ENCODE measurements around the gene ASB9. TPM values are rescaled to one million over a fixed set of nuclear protein-coding genes. Genes with fewer than 3 reads are reported as not detected.
A peak's percentile ranks its signal among the peaks of the same experiment; 100 is the strongest.

ASB9 gene
- polyA plus RNA-seq, 2 of the 4 experiments (the other 2 are of a cell fraction), result 24.7 to 40.8 TPM

DNA sequence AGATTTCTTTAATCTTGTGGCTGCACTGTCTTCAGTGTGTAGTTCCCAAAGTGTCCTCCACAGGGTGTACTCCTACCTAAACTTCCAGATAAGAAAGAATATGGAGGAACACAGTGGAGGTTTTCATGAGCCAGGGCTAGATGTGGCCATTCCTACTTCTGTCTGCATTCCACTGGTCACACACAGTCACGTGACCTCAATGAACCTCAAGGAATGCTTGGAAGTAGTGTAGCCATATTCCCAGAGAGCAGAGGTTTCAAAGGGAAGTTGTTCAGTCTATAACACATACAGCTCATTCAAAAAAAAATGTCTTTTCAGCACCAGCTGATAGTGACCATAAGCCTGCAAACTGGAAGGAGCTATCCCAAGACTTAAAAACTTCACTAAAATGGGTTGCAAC, 53.6 kb downstream of the ASB9 start:
- peak; percentile 88 for FAIRE-seq
- POLR2A ChIA-PET, result no interaction called here
- WGBS (ENCODE audit: missing lambda C conversion rate), result 63% methylated on average over 1 of the region's 1 CpG

DNA sequence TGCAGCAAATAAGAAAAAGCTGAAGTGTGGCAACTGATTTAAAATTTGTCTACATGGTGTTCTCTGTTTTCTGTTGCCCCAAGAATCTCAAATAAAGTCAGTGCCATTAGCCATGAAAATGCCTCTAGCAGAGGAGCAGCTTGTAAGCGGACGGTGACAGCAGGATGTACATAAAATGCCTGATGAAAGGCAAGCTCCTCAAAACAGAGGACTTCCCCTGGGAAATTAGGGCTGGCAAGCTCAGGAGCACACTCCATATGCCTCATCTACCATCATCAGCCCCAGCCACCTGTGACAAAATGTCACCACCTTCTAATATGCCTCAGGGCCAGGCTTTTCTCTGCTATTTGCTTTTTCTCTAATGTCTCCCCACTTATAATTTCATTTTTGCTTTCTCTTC, 54.5 kb downstream of the ASB9 start:
- POLR2A ChIA-PET, result no interaction called here
- ATAC-seq (no peak), FAIRE-seq (no peak), DNase-seq (ENCODE audit: low read depth in 1 of 2, low spot score in 1 of 2) (no peak)
- H3K27ac ChIP-seq, result no peak overlapping the region
- H3K4me3 ChIP-seq, result no peak overlapping the region
- H3K4me1 ChIP-seq, result no peaks in the 10 kb centered on the region
- no peak for TF ChIP-seq HEYL (CRISPR knock-in tag; IDR thresholded peaks at IDR 0.05)
- no peaks in the 10 kb centered on the region for H3K9me3 ChIP-seq
- H3K4me2 ChIP-seq, result no peak overlapping the region
- CTCF ChIA-PET, result no interaction called here
- WGBS (ENCODE audit: missing lambda C conversion rate), result 100% methylated on average over 2 of the region's 2 CpGs

More for the DNA sequence above, 53.6 kb downstream of the ASB9 start:
- no peak overlapping the region for H3K4me2 ChIP-seq
- DNase-seq (ENCODE audit: low read depth in 1 of 2, low spot score in 1 of 2) (no peak), ATAC-seq (no peak)
- CTCF ChIA-PET, result no interaction called here
- TF ChIP-seq ESRRA (IDR thresholded peaks at IDR 0.05; ENCODE audit: borderline replicate concordance, low read length) (no peak), HOXB5 (CRISPR knock-in tag; IDR thresholded peaks at IDR 0.05) (no peak), MYC (IDR thresholded peaks at IDR 0.05; ENCODE audit: borderline replicate concordance, low read length) (no peak), POLR2A (IDR thresholded peaks at IDR 0.05; ENCODE audit: low read length) (no peak), JUNB (IDR thresholded peaks at IDR 0.05) (no peak), ZSCAN20 (CRISPR knock-in tag; IDR thresholded peaks at IDR 0.05) (no peak), SREBF2 (IDR thresholded peaks at IDR 0.05) (no peak), ZNF302 (CRISPR knock-in tag; IDR thresholded peaks at IDR 0.05) (no peak), PHF8 (IDR thresholded peaks at IDR 0.05; ENCODE audit: borderline replicate concordance, low read depth) (no peak), RAD21 (conservative IDR thresholded peaks at IDR 0.05 in 1 of 2, IDR thresholded peaks at IDR 0.05 in 1 of 2) (no peak), POLR2AphosphoS2 (conservative IDR thresholded peaks at IDR 0.05; ENCODE audit: low read length) (no peak), RARB (CRISPR knock-in tag; IDR thresholded peaks at IDR 0.05) (no peak), RNF2 (IDR thresholded peaks at IDR 0.05; ENCODE audit: borderline replicate concordance, low read depth) (no peak)
- TF ChIP-seq, protein P1, sequence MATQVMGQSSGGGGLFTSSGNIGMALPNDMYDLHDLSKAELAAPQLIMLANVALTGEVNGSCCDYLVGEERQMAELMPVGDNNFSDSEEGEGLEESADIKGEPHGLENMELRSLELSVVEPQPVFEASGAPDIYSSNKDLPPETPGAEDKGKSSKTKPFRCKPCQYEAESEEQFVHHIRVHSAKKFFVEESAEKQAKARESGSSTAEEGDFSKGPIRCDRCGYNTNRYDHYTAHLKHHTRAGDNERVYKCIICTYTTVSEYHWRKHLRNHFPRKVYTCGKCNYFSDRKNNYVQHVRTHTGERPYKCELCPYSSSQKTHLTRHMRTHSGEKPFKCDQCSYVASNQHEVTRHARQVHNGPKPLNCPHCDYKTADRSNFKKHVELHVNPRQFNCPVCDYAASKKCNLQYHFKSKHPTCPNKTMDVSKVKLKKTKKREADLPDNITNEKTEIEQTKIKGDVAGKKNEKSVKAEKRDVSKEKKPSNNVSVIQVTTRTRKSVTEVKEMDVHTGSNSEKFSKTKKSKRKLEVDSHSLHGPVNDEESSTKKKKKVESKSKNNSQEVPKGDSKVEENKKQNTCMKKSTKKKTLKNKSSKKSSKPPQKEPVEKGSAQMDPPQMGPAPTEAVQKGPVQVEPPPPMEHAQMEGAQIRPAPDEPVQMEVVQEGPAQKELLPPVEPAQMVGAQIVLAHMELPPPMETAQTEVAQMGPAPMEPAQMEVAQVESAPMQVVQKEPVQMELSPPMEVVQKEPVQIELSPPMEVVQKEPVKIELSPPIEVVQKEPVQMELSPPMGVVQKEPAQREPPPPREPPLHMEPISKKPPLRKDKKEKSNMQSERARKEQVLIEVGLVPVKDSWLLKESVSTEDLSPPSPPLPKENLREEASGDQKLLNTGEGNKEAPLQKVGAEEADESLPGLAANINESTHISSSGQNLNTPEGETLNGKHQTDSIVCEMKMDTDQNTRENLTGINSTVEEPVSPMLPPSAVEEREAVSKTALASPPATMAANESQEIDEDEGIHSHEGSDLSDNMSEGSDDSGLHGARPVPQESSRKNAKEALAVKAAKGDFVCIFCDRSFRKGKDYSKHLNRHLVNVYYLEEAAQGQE (IDR thresholded peaks at IDR 0.05), result no peak
- TF ChIP-seq, protein P2, sequence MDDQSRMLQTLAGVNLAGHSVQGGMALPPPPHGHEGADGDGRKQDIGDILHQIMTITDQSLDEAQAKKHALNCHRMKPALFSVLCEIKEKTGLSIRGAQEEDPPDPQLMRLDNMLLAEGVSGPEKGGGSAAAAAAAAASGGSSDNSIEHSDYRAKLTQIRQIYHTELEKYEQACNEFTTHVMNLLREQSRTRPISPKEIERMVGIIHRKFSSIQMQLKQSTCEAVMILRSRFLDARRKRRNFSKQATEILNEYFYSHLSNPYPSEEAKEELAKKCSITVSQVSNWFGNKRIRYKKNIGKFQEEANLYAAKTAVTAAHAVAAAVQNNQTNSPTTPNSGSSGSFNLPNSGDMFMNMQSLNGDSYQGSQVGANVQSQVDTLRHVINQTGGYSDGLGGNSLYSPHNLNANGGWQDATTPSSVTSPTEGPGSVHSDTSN (IDR thresholded peaks at IDR 0.05), result no peak
- TF ChIP-seq, protein P3, sequence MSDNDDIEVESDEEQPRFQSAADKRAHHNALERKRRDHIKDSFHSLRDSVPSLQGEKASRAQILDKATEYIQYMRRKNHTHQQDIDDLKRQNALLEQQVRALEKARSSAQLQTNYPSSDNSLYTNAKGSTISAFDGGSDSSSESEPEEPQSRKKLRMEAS (IDR thresholded peaks at IDR 0.05), result no peak
- TF ChIP-seq, protein P4, sequence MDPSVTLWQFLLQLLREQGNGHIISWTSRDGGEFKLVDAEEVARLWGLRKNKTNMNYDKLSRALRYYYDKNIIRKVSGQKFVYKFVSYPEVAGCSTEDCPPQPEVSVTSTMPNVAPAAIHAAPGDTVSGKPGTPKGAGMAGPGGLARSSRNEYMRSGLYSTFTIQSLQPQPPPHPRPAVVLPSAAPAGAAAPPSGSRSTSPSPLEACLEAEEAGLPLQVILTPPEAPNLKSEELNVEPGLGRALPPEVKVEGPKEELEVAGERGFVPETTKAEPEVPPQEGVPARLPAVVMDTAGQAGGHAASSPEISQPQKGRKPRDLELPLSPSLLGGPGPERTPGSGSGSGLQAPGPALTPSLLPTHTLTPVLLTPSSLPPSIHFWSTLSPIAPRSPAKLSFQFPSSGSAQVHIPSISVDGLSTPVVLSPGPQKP (IDR thresholded peaks at IDR 0.05; ENCODE audit: low read depth, low read length), result no peak
- no peaks in the 10 kb centered on the region for H3K9me3 ChIP-seq
- no peak overlapping the region for H3K27ac ChIP-seq
- H3K4me3 ChIP-seq, result no peak overlapping the region
- 0 out of 3 replicates have a peak, but pooled peaks cover 4% of the 10 kb centered on the region for H3K4me1 ChIP-seq

DNA sequence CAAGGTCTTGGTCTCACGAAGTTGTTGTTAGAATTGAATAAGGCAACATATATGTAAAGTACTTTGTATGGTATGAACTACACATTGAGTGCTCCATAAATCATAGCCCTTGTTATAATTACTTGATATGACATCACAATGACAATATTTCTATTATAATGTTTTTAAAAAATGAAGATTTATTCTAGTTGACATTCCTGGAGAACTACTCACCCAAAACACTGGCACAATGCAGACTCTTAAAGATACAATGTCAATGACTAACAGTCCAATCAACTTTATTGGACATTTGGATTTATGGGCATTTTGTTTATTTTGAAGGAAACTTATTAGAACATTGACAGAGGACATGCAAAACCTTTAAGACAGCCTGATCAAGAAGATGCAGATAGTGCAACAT, 55.3 kb downstream of the ASB9 start:
- Histone ChIP-seq H3K4me1 (no peaks in the 10 kb centered on the region), H3K4me2 (no peak overlapping the region), H3K9me3 (no peaks in the 10 kb centered on the region), H3K4me3 (no peak overlapping the region), H3K27ac (no peak overlapping the region)
- WGBS (ENCODE audit: missing lambda C conversion rate), result 14% methylated on average over 1 of the region's 1 CpG
- DNase-seq (ENCODE audit: low read depth in 1 of 2, low spot score in 1 of 2) (no peak), FAIRE-seq (no peak), ATAC-seq (no peak)
- CTCF ChIA-PET, result no interaction called here
- POLR2A ChIA-PET, result no interaction called here
- no peak for TF ChIP-seq CHD4 (IDR thresholded peaks at IDR 0.05; ENCODE audit: borderline replicate concordance)
- TF ChIP-seq HEYL (CRISPR knock-in tag; IDR thresholded peaks at IDR 0.05), result no peak
- TF ChIP-seq TP53 (CRISPR knock-in tag; IDR thresholded peaks at IDR 0.05), result no peak
- no peak for TF ChIP-seq TFCP2L1 (CRISPR knock-in tag; IDR thresholded peaks at IDR 0.05)
